Liver (tissue), 9 donors: ENCODE data around the gene COL26A1. TPM values are rescaled to one million over a fixed set of nuclear protein-coding genes. Genes with fewer than 3 reads are reported as not detected.

Source experiments
- DNase-seq: peaks from one replicate; pipeline ENCODE4 v3.0.0-alpha.2; 2017; ENCODE audit warnings: low spot score
- H3K27ac ChIP-seq, 2 donors: one replicate each; pipeline ENCODE4 v1.7.0; 2013; ENCODE audit warnings: inconsistent platforms in 2 of 2, low read length in 2 of 2, control low read depth in 1 of 2, low read depth in 1 of 2, mild to moderate bottlenecking in 1 of 2
- H3K27me3 ChIP-seq, 4 donors: one replicate each; pipeline versions ENCODE4 v1.6.1 to v1.7.0; 2013; ENCODE audit warnings: low read length in 3 of 4, inconsistent platforms in 1 of 4, mild to moderate bottlenecking in 1 of 4, moderate library complexity in 1 of 4; ENCODE audit not compliant: control insufficient read depth in 4 of 4, insufficient read depth in 4 of 4
- H3K36me3 ChIP-seq, 4 donors: one replicate each; pipeline versions ENCODE4 v1.6.1 to v1.7.0; 2013; ENCODE audit warnings: low read length in 3 of 4, mild to moderate bottlenecking in 3 of 4, low read depth in 1 of 4, moderate library complexity in 1 of 4; ENCODE audit not compliant: control insufficient read depth in 4 of 4, insufficient read depth in 3 of 4
- H3K4me1 ChIP-seq, 4 donors: one replicate each; pipeline versions ENCODE4 v1.6.1 to v1.7.0; 2013; ENCODE audit warnings: low read length in 3 of 4, mild to moderate bottlenecking in 3 of 4, moderate library complexity in 1 of 4; ENCODE audit not compliant: control insufficient read depth in 4 of 4, insufficient read depth in 4 of 4
- H3K4me3 ChIP-seq, 3 donors: one replicate each; pipeline versions ENCODE4 v1.6.1 to v1.7.0; 2013; ENCODE audit warnings: low read length in 3 of 3, control low read depth in 1 of 3, low read depth in 1 of 3, mild to moderate bottlenecking in 1 of 3
- H3K9ac ChIP-seq, 2 donors: one replicate each; pipeline ENCODE4 v1.7.0; 2013; ENCODE audit warnings: low read length in 2 of 2, mild to moderate bottlenecking in 2 of 2, moderate library complexity in 2 of 2, control low read depth in 1 of 2, low read depth in 1 of 2
- H3K9me3 ChIP-seq, 4 donors: one replicate each; pipeline versions ENCODE4 v1.6.1 to v1.7.0; 2013; ENCODE audit warnings: low read length in 3 of 4; ENCODE audit not compliant: control insufficient read depth in 4 of 4
- FOXA1 ChIP-seq: IDR thresholded peaks from 2 replicates; pipeline ENCODE4 v1.6.1; 2016; ENCODE audit warnings: antibody characterized with exemption
- FOXA2 ChIP-seq: IDR thresholded peaks from 2 replicates; pipeline ENCODE4 v1.6.1; 2016; ENCODE audit warnings: antibody characterized with exemption
- HNF4A ChIP-seq, 2 donors: conservative IDR thresholded peaks; 2 replicates each; pipeline ENCODE4 v1.6.1; 2016; ENCODE audit warnings: antibody characterized with exemption in 2 of 2, mild to moderate bottlenecking in 2 of 2
- HNF4G ChIP-seq: IDR thresholded peaks from 2 replicates; pipeline ENCODE4 v1.6.1; 2016; ENCODE audit warnings: antibody characterized with exemption
- RXRA ChIP-seq, 2 donors: IDR thresholded peaks; 2 replicates each; pipeline ENCODE4 v1.6.1; 2017 to 2018; ENCODE audit warnings: antibody characterized with exemption in 2 of 2, mild to moderate bottlenecking in 1 of 2
- TAF1 ChIP-seq: conservative IDR thresholded peaks from 2 replicates; pipeline ENCODE4 v1.6.1; 2016; ENCODE audit warnings: antibody characterized with exemption, mild to moderate bottlenecking
- YY1 ChIP-seq: IDR thresholded peaks from 2 replicates; pipeline ENCODE4 v1.6.1; 2016; ENCODE audit warnings: antibody characterized with exemption, mild to moderate bottlenecking
- WGBS: extraction: QIAGEN DNeasy Blood & Tissue Kit; methylation state at CpG from one replicate; pipeline ENCODE4 v1.1.7; 2013; 5-methylcytosine and 5-hydroxymethylcytosine counted together
- polyA plus RNA-seq, 2 donors: library from polyadenylated mRNA; stranded (reverse) in 1 of 2; unstranded in 1 of 2; fragments of 200-250 nt in 1 of 2; fragments of >200 nt in 1 of 2; fragmentation: Nextera tagmentation in 1 of 2; extraction: Ambion mirVana in 1 of 2; gene quantifications; one replicate each; pipeline versions ENCODE4 v1.2.1 to v1.2.3, GENCODE V29; 2013 to 2015
- total RNA-seq, 2 donors: library from RNA; depleted of rRNA; stranded (reverse); fragments of >200 nt; gene quantifications; one replicate each; pipeline ENCODE4 v1.2.3, GENCODE V29; 2014
- TF ChIP-seq, protein P1 (sequence below): fragments of 150-350 bp; IDR thresholded peaks from 2 replicates; pipeline ENCODE4 v1.5.1; 2017; ENCODE audit warnings: improper control_type of control experiment, low read depth, low read length; ENCODE audit not compliant: missing input control
- TF ChIP-seq, protein P2 (sequence below): IDR thresholded peaks from 2 replicates; pipeline ENCODE4 v1.6.1; 2016; ENCODE audit warnings: antibody characterized with exemption, mild to moderate bottlenecking
- TF ChIP-seq, protein P3 (sequence below): IDR thresholded peaks from 2 replicates; pipeline ENCODE4 v1.6.1; 2016; ENCODE audit warnings: antibody characterized with exemption
- TF ChIP-seq, protein P4 (sequence below): IDR thresholded peaks from 2 replicates; pipeline ENCODE4 v1.6.1; 2016; ENCODE audit warnings: antibody characterized with exemption
- donor health status: healthy.
- donor health status: healthy.
- donor health status: healthy.
- donor health status: healthy.
- donor health status: healthy.

The COL26A1 gene
- total and polyA plus RNA-seq, 4 donors: 0.76 to 1.8 (median 0.96) TPM

DNA sequence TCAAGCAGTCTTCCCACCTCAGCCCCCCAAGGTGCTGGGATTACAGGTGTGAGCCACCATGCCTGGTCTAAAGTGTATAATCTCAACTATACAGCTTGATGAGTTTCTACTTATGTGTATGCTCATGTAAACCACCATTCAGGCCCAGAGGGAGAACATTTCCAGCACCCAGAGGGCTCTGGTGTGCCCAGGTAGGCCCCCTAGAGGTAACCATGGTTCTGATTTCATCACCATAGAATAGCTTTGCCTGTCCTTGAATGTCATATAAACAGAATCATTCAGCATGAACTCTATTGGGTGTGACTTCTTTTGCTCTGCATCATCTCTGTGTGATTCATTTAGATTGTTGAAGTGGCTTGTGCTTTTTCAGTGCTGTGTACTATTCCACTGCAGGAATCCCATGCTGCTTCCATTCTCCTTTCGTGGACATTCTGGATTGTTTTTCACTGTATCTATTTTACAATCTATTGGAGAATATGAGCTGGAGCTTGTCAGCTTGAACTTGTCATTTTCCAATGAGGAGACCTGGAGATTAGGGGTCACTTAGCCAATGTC is 35.2 kb downstream of the COL26A1 start:
- Histone ChIP-seq H3K4me1 (no peaks in the 10 kb centered on the region), H3K9ac (no peak overlapping the region), H3K27ac (no peak overlapping the region), H3K36me3 (no peaks in the 10 kb centered on the region), H3K9me3 (no peaks in the 10 kb centered on the region), H3K4me3 (no peak overlapping the region), H3K27me3 (no peaks in the 10 kb centered on the region)
- no peak for DNase-seq
- TF ChIP-seq HNF4G (no peak), FOXA2 (no peak), TAF1 (no peak), HNF4A (conservative IDR thresholded peaks at IDR 0.05) (no peak), YY1 (no peak), RXRA (IDR thresholded peaks at IDR 0.05) (no peak)
- TF ChIP-seq, protein P1, sequence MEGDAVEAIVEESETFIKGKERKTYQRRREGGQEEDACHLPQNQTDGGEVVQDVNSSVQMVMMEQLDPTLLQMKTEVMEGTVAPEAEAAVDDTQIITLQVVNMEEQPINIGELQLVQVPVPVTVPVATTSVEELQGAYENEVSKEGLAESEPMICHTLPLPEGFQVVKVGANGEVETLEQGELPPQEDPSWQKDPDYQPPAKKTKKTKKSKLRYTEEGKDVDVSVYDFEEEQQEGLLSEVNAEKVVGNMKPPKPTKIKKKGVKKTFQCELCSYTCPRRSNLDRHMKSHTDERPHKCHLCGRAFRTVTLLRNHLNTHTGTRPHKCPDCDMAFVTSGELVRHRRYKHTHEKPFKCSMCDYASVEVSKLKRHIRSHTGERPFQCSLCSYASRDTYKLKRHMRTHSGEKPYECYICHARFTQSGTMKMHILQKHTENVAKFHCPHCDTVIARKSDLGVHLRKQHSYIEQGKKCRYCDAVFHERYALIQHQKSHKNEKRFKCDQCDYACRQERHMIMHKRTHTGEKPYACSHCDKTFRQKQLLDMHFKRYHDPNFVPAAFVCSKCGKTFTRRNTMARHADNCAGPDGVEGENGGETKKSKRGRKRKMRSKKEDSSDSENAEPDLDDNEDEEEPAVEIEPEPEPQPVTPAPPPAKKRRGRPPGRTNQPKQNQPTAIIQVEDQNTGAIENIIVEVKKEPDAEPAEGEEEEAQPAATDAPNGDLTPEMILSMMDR: no peak
- TF ChIP-seq, protein P2, sequence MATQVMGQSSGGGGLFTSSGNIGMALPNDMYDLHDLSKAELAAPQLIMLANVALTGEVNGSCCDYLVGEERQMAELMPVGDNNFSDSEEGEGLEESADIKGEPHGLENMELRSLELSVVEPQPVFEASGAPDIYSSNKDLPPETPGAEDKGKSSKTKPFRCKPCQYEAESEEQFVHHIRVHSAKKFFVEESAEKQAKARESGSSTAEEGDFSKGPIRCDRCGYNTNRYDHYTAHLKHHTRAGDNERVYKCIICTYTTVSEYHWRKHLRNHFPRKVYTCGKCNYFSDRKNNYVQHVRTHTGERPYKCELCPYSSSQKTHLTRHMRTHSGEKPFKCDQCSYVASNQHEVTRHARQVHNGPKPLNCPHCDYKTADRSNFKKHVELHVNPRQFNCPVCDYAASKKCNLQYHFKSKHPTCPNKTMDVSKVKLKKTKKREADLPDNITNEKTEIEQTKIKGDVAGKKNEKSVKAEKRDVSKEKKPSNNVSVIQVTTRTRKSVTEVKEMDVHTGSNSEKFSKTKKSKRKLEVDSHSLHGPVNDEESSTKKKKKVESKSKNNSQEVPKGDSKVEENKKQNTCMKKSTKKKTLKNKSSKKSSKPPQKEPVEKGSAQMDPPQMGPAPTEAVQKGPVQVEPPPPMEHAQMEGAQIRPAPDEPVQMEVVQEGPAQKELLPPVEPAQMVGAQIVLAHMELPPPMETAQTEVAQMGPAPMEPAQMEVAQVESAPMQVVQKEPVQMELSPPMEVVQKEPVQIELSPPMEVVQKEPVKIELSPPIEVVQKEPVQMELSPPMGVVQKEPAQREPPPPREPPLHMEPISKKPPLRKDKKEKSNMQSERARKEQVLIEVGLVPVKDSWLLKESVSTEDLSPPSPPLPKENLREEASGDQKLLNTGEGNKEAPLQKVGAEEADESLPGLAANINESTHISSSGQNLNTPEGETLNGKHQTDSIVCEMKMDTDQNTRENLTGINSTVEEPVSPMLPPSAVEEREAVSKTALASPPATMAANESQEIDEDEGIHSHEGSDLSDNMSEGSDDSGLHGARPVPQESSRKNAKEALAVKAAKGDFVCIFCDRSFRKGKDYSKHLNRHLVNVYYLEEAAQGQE: no peak
- 81% methylated on average over 1 of the region's 1 CpG for WGBS

DNA sequence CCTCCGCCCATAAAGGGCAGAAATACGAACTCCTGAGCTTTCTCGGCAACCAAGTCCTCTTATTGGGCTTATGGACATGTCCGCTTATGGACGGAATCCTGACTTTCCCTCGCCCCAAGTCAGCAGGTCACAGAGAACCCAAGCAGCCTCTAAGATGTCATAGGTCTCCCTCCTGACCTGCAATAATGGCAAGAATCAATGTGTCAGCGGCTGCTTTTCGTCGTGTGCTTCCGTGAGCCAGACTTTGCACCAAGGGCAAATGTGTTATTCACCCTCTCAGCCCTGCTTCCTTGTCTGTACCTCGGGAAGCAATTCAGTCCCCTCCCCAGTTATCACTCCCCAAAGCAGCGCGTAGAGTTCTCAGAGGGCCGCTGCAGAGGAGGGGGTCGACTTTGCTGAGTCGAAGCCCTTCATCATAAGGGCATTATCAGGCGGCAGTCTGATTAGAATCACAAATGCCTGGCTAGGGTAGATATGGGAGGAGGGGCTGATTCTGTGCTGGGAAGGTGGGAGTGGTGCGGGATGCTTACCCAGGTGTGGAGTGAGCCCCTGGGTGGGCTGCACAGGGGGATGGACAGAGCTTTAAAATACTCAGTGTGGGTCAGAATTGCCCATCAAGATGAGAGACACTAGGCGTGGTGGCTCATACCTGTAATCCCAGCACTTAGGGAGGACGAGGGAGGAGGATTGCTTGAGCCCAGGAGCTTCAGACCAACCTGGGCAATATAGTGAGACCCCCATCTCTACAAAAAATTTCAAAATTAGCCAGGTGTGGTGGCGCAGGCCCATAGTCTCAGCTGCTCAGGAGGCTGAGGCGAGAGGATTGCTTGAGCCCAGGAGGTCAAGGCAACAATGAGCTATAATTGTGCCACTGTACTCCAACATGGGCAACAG is 36.0 kb downstream of the COL26A1 start:
- 75% methylated on average over 22 of the region's 22 CpGs for WGBS
- TF ChIP-seq, protein P3, sequence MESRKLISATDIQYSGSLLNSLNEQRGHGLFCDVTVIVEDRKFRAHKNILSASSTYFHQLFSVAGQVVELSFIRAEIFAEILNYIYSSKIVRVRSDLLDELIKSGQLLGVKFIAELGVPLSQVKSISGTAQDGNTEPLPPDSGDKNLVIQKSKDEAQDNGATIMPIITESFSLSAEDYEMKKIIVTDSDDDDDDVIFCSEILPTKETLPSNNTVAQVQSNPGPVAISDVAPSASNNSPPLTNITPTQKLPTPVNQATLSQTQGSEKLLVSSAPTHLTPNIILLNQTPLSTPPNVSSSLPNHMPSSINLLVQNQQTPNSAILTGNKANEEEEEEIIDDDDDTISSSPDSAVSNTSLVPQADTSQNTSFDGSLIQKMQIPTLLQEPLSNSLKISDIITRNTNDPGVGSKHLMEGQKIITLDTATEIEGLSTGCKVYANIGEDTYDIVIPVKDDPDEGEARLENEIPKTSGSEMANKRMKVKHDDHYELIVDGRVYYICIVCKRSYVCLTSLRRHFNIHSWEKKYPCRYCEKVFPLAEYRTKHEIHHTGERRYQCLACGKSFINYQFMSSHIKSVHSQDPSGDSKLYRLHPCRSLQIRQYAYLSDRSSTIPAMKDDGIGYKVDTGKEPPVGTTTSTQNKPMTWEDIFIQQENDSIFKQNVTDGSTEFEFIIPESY: no peak
- TF ChIP-seq RXRA (IDR thresholded peaks at IDR 0.05) (no peak), FOXA1 (no peak), FOXA2 (no peak)
- TF ChIP-seq, protein P4, sequence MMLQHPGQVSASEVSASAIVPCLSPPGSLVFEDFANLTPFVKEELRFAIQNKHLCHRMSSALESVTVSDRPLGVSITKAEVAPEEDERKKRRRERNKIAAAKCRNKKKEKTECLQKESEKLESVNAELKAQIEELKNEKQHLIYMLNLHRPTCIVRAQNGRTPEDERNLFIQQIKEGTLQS: no peak
- no peaks in the 10 kb centered on the region for H3K9me3 ChIP-seq
- H3K4me3 ChIP-seq: no peak overlapping the region
- no peak overlapping the region for H3K9ac ChIP-seq
- no peak for DNase-seq
- H3K4me1 ChIP-seq: no peaks in the 10 kb centered on the region
- H3K36me3 ChIP-seq: no peaks in the 10 kb centered on the region
- H3K27ac ChIP-seq: no peak overlapping the region
- H3K27me3 ChIP-seq: no peaks in the 10 kb centered on the region
